Measurements from ENCODE around the gene DRD4. TPM values are rescaled to one million over a fixed set of nuclear protein-coding genes. Genes with fewer than 3 reads are reported as not detected.

Gene DRD4
- total and polyA plus RNA-seq, 2 of the 8 experiments (the other 6 are each of a cell fraction or from before 2014, with no cell fraction given), result 3.4 to 4.9 TPM

DNA sequence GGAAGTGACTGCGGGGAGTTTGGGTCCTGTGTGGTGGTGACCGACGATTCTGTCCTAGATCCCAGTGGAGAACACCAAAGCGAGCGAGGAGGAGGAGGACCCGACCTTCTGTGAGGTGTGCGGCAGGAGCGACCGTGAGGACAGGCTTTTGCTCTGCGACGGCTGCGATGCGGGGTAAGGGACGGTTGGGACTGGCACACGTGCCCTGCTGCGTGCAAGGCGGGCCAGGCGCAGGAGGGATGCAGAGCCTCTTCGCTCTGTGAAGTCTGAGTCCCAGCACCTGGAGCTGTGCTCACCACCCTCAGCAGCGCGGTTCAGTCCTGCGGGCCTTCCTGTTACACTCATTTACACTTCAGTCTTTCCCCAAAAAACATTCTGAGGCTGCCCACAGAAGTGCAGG is 44.6 kb upstream of the DRD4 start:
- no peaks in the 10 kb centered on the region for H3K4me1 ChIP-seq (replicated peaks in 1 of 4; ENCODE audit: control insufficient read depth in 3 of 4, insufficient read depth in 4 of 4, low read length in 3 of 4)
- no peaks in the 10 kb centered on the region for H3K9me3 ChIP-seq (ENCODE audit: insufficient read depth in 2 of 2, low read depth in 1 of 2, low read length in 1 of 2)
- H3K79me2 ChIP-seq (ENCODE audit: control insufficient read depth in 1 of 2, insufficient read depth in 2 of 2, low read length in 2 of 2), result no peaks in the 10 kb centered on the region; a peak in 1 of 4 replicates
- no peak overlapping the region for H3K18ac ChIP-seq (ENCODE audit: extremely low read depth, low read length)
- no peak overlapping the region for H3K56ac ChIP-seq (replicated peaks; ENCODE audit: insufficient read length, low read depth, low read length)
- no peak overlapping the region for H3K4me2 ChIP-seq (ENCODE audit: insufficient read depth in 1 of 2, low read depth in 2 of 2, low read length in 2 of 2)
- H2AK5ac ChIP-seq (ENCODE audit: low read depth, low read length), result no peak overlapping the region
- H4K91ac ChIP-seq (replicated peaks; ENCODE audit: insufficient read length, low read length), result no peak overlapping the region
- no peak overlapping the region for H2BK120ac ChIP-seq (replicated peaks; ENCODE audit: low read depth, low read length)
- CTCF ChIA-PET (ENCODE audit: partially characterized antibody), result no interaction called here
- H3K27ac ChIP-seq (ENCODE audit: low read depth, low read length), result no peak overlapping the region
- no peak overlapping the region for H3K4me3 ChIP-seq (ENCODE audit: extremely low read depth in 1 of 4, insufficient read depth in 2 of 4, low read depth in 3 of 4, low read length in 4 of 4)
- H3K36me3 ChIP-seq (ENCODE audit: control insufficient read depth in 2 of 4, insufficient read depth in 4 of 4, low read length in 3 of 4), result peaks cover 18 to 62% (median 49%) of the 10 kb centered on the region in 4 experiments
- H3K23me2 ChIP-seq (ENCODE audit: low read depth, low read length), result no peaks in the 10 kb centered on the region
- no peak overlapping the region for H4K8ac ChIP-seq (ENCODE audit: extremely low read depth, insufficient read depth, low read length)
- H2BK15ac ChIP-seq (ENCODE audit: low read length), result no peak overlapping the region
- no peak overlapping the region for H2BK5ac ChIP-seq (ENCODE audit: low read depth, low read length)
- H4K5ac ChIP-seq (ENCODE audit: insufficient read length, low read depth, low read length), result no peak overlapping the region
- peaks cover 8 to 14% of the 10 kb centered on the region in 2 experiments for H4K20me1 ChIP-seq (replicated peaks in 1 of 2; ENCODE audit: control insufficient read depth in 1 of 2, insufficient read depth in 2 of 2, low read length in 2 of 2)
- H3K9ac ChIP-seq (replicated peaks in 1 of 4; ENCODE audit: extremely low read depth in 1 of 4, low read depth in 3 of 4, low read length in 3 of 4), result no peak overlapping the region
- H3K79me1 ChIP-seq (ENCODE audit: low read depth, low read length), result peaks cover 6% of the 10 kb centered on the region; the same call in 1 of the 2 replicates
- 95% methylated on average over 22 of the region's 22 CpGs; no CpG with 5 or more reads in 1 of the 2 experiments for WGBS, 2 experiments (ENCODE audit: extremely low coverage in 1 of 2, insufficient coverage in 1 of 2, insufficient read length in 1 of 2, insufficient replicate concordance in 2 of 2, low coverage in 1 of 2, low lambda C conversion rate in 2 of 2, missing lambda C conversion rate in 1 of 2)
- FAIRE-seq (no peak), DNase-seq (ENCODE audit: low read depth in 1 of 2, low spot score in 2 of 2) (no peak)
- no peaks in the 10 kb centered on the region for H3K27me3 ChIP-seq (replicated peaks in 1 of 4; ENCODE audit: control insufficient read depth in 3 of 4, extremely low read depth in 1 of 4, insufficient read depth in 3 of 4, low read length in 3 of 4)
- H2BK12ac ChIP-seq (ENCODE audit: low read depth, low read length), result no peak overlapping the region
- H3K14ac ChIP-seq (ENCODE audit: insufficient read length), result no peak overlapping the region
- H2BK20ac ChIP-seq (ENCODE audit: low read length), result no peak overlapping the region
- H3K23ac ChIP-seq (ENCODE audit: insufficient read length), result no peak overlapping the region
- POLR2A ChIA-PET (ENCODE audit: partially characterized antibody), result no interaction called here
- no peak overlapping the region for H3K4ac ChIP-seq (replicated peaks; ENCODE audit: insufficient read length, low read depth, low read length)
- H2AFZ ChIP-seq (ENCODE audit: low read length), result no peak overlapping the region
- TF ChIP-seq SIRT6 (IDR thresholded peaks at IDR 0.05; ENCODE audit: low read length), result no peak
- TF ChIP-seq SRF (IDR thresholded peaks at IDR 0.05; ENCODE audit: low read depth, low read length), result no peak
- TF ChIP-seq, protein P1, sequence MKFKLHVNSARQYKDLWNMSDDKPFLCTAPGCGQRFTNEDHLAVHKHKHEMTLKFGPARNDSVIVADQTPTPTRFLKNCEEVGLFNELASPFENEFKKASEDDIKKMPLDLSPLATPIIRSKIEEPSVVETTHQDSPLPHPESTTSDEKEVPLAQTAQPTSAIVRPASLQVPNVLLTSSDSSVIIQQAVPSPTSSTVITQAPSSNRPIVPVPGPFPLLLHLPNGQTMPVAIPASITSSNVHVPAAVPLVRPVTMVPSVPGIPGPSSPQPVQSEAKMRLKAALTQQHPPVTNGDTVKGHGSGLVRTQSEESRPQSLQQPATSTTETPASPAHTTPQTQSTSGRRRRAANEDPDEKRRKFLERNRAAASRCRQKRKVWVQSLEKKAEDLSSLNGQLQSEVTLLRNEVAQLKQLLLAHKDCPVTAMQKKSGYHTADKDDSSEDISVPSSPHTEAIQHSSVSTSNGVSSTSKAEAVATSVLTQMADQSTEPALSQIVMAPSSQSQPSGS (IDR thresholded peaks at IDR 0.05; ENCODE audit: low read length), result no peak
- TF ChIP-seq TBP (IDR thresholded peaks at IDR 0.05; ENCODE audit: low read depth, low read length), result no peak
- TF ChIP-seq NRF1 (IDR thresholded peaks at IDR 0.05; ENCODE audit: low read depth, low read length), result no peak
- TF ChIP-seq JUND (IDR thresholded peaks at IDR 0.05; ENCODE audit: low read length), result no peak

Measured in H1 (cell line).